Psoas muscle (tissue), 8 donors: ENCODE measurements around the gene POLE. TPM values are rescaled to one million over a fixed set of nuclear protein-coding genes. Genes with fewer than 3 reads are reported as not detected.

Source experiments
- ATAC-seq, 4 donors: fragments of 200-7000 bp; cut with Tn5 transposase; one replicate each; pipeline ENCODE4 v1.9.1; 2020; ENCODE audit warnings: moderate library complexity in 3 of 4, mild to moderate bottlenecking in 2 of 4
- DNase-seq, 2 donors: peaks; one replicate each; pipeline ENCODE4 v3.0.0-alpha.2; 2020
- H3K27ac ChIP-seq: fragments of 200-600 bp; one replicate; pipeline ENCODE4 v1.8.0; 2022
- H3K27me3 ChIP-seq, 3 donors: fragments of 200-600 bp in 1 of 3; one replicate each; pipeline versions ENCODE4 v1.6.1 to v1.8.0; 2013 to 2022; ENCODE audit warnings: low read length in 2 of 3, mild to moderate bottlenecking in 2 of 3, moderate library complexity in 1 of 3; ENCODE audit not compliant: insufficient read depth in 3 of 3
- H3K36me3 ChIP-seq, 2 donors: fragments of 200-600 bp in 1 of 2; one replicate each; pipeline versions ENCODE4 v1.6.1 to v1.8.0; 2013 to 2022; ENCODE audit warnings: low read depth in 1 of 2, mild to moderate bottlenecking in 1 of 2, moderate library complexity in 1 of 2; ENCODE audit not compliant: insufficient read depth in 1 of 2
- H3K4me1 ChIP-seq: fragments of 200-600 bp; one replicate; pipeline ENCODE4 v1.8.0; 2022
- H3K4me3 ChIP-seq: fragments of 200-600 bp; one replicate; pipeline ENCODE4 v1.8.0; 2022; ENCODE audit warnings: mild to moderate bottlenecking
- H3K9me3 ChIP-seq: fragments of 200-600 bp; one replicate; pipeline ENCODE4 v1.8.0; 2022
- WGBS, 3 donors: extraction: QIAGEN DNeasy Blood & Tissue Kit; methylation state at CpG; one replicate each; pipeline versions ENCODE4 v1.1.6 to v1.1.7; 2013; 5-methylcytosine and 5-hydroxymethylcytosine counted together
- intact Hi-C, 2 donors: fragments of 100-400 bp; cut with DNase I; formaldehyde crosslinking; loops; one replicate each; pipeline versions ENCODE4 v1.11.0 to v1.14.2; 2022
- polyA plus RNA-seq, 3 donors: library from polyadenylated mRNA; stranded (reverse); fragments of 200-250 nt; gene quantifications; one replicate each; pipeline ENCODE4 v1.2.3, GENCODE V29; 2013
- total RNA-seq, 4 donors: library from RNA; stranded (reverse); fragmentation: NEBNext Ultra II Directional in 2 of 4; extraction: Animal tissue kit (Norgen Biotek cat#: 25700) in 2 of 4; gene quantifications; one replicate each; pipeline versions ENCODE4 v1.2.1 to v1.2.4, GENCODE V29; 2021 to 2023
- TF ChIP-seq, protein P1 (sequence below): fragments of 200-600 bp; IDR thresholded peaks from one replicate; pipeline ENCODE4 v1.8.0; 2022; ENCODE audit warnings: antibody characterized with exemption
- donor health status: healthy with polysubstance abuse.
- donor health status: DM: no; HTN: no; CAD: no; lungs with moderate emphysema.
- donor health status: Bipolar disorder and iron deficiency.
- donor health status: healthy.
- donor health status: DM: yes; HTN: yes; CAD: no.
- donor health status: DM: no; HTN: no; CAD: no.
- donor health status: DM: no; HTN: no; CAD: no.
- donor health status: DM: yes; HTN: yes; CAD: no.

The POLE gene
- total and polyA plus RNA-seq, 7 donors = 4.2 to 15.1 (median 6.7) TPM

DNA sequence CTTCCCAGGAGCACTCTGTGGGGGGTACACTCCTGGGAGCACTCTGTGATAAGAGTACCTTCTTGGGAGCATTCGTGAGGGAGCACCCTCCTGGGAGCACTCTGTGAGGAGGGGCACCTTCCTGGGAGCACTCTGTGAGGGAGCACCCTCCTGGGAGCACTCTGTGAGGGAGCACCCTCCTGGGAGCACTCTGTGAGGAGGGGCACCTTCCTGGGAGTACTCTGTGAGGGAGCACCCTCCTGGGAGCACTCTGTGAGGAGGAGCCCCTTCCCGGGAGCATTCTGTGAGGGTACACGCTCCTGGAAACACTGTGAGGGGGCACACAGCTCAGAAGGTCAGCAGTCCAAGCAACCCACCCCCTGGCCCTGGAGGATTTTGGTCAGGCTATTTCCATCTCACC is 99.4 kb downstream of the POLE start:
- TF ChIP-seq, protein P1, sequence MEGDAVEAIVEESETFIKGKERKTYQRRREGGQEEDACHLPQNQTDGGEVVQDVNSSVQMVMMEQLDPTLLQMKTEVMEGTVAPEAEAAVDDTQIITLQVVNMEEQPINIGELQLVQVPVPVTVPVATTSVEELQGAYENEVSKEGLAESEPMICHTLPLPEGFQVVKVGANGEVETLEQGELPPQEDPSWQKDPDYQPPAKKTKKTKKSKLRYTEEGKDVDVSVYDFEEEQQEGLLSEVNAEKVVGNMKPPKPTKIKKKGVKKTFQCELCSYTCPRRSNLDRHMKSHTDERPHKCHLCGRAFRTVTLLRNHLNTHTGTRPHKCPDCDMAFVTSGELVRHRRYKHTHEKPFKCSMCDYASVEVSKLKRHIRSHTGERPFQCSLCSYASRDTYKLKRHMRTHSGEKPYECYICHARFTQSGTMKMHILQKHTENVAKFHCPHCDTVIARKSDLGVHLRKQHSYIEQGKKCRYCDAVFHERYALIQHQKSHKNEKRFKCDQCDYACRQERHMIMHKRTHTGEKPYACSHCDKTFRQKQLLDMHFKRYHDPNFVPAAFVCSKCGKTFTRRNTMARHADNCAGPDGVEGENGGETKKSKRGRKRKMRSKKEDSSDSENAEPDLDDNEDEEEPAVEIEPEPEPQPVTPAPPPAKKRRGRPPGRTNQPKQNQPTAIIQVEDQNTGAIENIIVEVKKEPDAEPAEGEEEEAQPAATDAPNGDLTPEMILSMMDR = no peak
- no peak for ATAC-seq
- peaks cover 0 to 8% of the 10 kb centered on the region in 2 donors for H3K36me3 ChIP-seq
- WGBS, 3 donors = 71 to 75% (median 75%) methylated on average over 3 of the region's 3 CpGs
- H3K27me3 ChIP-seq = no peaks in the 10 kb centered on the region
- intact Hi-C loops = no loop called here
- no peak for DNase-seq
- H3K9me3 ChIP-seq = no peaks in the 10 kb centered on the region
- H3K4me1 ChIP-seq = no peaks in the 10 kb centered on the region
- H3K4me3 ChIP-seq = no peak overlapping the region
- no peak overlapping the region for H3K27ac ChIP-seq

DNA sequence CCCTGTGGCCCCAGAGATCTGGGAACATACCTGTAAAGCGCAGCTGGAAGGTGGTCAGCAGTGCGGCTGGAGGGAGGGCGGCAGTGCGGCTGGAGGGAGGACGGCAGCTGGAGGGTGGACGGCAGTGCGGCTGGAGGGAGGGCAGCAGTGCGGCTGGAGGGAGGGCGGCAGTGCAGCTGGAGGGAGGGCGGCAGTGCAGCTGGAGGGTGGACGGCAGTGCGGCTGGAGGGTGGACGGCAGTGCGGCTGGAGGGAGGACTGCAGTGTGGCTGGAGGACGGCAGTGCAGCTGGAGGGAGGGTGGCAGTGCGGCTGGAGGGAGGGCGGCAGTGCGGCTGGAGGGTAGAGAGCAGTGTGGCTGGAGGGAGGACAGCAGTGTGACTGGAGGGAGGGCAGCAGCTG is 100.2 kb downstream of the POLE start:
- no peak for ATAC-seq
- Histone ChIP-seq H3K27ac (no peak overlapping the region), H3K9me3 (no peaks in the 10 kb centered on the region), H3K4me3 (no peak overlapping the region), H3K36me3 (peaks cover 0 to 8% of the 10 kb centered on the region in 2 donors), H3K4me1 (no peaks in the 10 kb centered on the region), H3K27me3 (no peaks in the 10 kb centered on the region)
- no peak for DNase-seq
- intact Hi-C loops = no loop called here
- TF ChIP-seq, protein P1 = no peak
- 80 to 88% (median 83%) methylated on average over 17 to 18 of the region's 18 CpGs for WGBS, 3 donors

DNA sequence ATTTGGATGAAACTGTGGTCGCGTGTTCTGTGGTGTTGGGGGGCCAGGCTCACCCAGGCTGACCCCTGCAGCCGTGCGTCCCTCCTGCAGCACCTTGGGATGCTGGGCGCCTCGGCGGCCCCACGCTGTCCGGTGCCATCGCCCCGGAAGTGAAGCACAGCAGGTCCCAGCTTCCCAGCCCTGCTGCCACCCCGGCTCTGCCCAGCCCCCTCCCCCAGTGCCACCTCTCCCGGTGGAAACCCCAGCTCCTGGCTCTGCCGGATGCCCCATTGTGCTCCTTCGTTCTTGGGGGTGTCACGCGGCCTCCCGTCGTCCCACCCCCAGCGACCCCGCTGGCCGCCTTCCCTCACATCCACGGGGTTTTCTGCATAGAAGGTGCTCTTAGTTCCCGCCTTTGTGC is 102.0 kb downstream of the POLE start:
- intact Hi-C loops = no loop called here

DNA sequence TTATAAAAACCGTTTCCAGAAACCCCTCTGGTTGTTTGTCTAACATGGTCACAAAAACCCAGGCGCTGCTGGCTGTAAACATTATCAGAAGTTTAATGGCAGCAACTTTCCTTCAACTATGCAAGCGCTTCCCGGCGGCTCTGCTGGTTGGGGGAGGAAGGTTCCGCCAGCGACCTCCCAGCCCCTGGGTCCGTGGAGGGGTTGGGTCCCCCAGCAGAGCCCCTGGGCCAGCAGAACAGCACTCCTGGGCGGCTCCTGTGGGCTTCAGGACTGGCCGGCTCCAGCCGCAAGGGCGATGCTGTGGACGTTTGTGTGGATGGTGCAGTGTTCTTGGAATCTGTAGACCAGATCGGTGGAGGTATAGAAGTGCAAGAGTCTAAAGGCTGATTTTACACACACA is 102.7 kb downstream of the POLE start:
- DNase-seq (no peak), ATAC-seq (no peak)
- Histone ChIP-seq H3K9me3 (no peaks in the 10 kb centered on the region), H3K36me3 (peaks cover 0 to 26% of the 10 kb centered on the region in 2 donors), H3K4me1 (no peaks in the 10 kb centered on the region), H3K4me3 (no peak overlapping the region), H3K27ac (no peak overlapping the region), H3K27me3 (no peaks in the 10 kb centered on the region)
- TF ChIP-seq, protein P1 = no peak
- WGBS, 3 donors = 90 to 91% (median 90%) methylated on average over 14 of the region's 14 CpGs
- intact Hi-C loops = no loop called here

More for the DNA sequence above, 102.0 kb downstream of the POLE start:
- no peaks in the 10 kb centered on the region for H3K4me1 ChIP-seq
- WGBS, 3 donors = 73 to 79% (median 79%) methylated on average over 24 of the region's 24 CpGs
- H3K27me3 ChIP-seq = no peaks in the 10 kb centered on the region
- DNase-seq (peak in 1 of 2 donors; percentile 9), ATAC-seq (no peak)
- peaks cover 0 to 20% of the 10 kb centered on the region in 2 donors for H3K36me3 ChIP-seq
- TF ChIP-seq, protein P1 = no peak
- no peaks in the 10 kb centered on the region for H3K9me3 ChIP-seq
- no peak overlapping the region for H3K27ac ChIP-seq
- no peak overlapping the region for H3K4me3 ChIP-seq

DNA sequence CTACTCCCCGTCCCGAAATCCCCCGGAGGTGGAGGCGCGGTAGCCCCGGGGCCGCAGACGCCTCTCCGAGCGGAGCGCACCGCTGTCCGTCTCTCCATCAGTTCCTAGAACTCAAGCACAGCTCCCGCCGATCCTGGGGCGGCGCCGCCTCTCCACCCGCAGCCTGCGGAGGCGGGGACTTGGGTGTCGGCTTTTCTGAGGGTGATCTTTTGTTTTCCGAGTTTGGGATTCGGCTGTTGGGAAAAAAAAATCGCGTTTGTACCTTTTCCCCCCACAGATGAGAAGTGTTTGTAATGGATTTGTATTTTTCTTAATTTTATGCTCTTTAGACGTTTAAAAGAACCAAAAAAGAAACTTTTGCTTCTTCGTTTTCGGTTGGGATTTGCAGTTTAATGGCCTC is 103.4 kb downstream of the POLE start:
- intact Hi-C loops = no loop called here
- H3K9me3 ChIP-seq = no peaks in the 10 kb centered on the region
- peaks cover 0 to 33% of the 10 kb centered on the region in 2 donors for H3K36me3 ChIP-seq
- TF ChIP-seq, protein P1 = no peak
- peak in 1 of 2 donors; percentile 15 for DNase-seq
- H3K4me3 ChIP-seq = no peak overlapping the region
- H3K27me3 ChIP-seq = no peaks in the 10 kb centered on the region
- no peak overlapping the region for H3K27ac ChIP-seq
- ATAC-seq = no peak
- no peaks in the 10 kb centered on the region for H3K4me1 ChIP-seq
- 68 to 82% (median 70%) methylated on average over 27 to 29 of the region's 29 CpGs for WGBS, 3 donors
